Neural crest cell (in vitro differentiated cells): ENCODE results near the gene GRK4. TPM values are rescaled to one million over a fixed set of nuclear protein-coding genes. Genes with fewer than 3 reads are reported as not detected.

ENCODE experiments used
- DNase-seq: peaks from one replicate; pipeline ENCODE4 v3.0.0; 2021; ENCODE audit warnings: low read depth, mixed read lengths, low spot score
- H3K27ac Mint-ChIP-seq: one replicate; pipeline ENCODE4 v1.8.0; 2021; ENCODE audit warnings: mild to moderate bottlenecking, mixed read lengths; ENCODE audit not compliant: unreplicated experiment
- H3K27me3 Mint-ChIP-seq: 2 replicates; pipeline ENCODE4 v1.8.0; 2021; ENCODE audit warnings: low read depth, mild to moderate bottlenecking, mixed read lengths
- H3K36me3 Mint-ChIP-seq: 2 replicates; pipeline ENCODE4 v1.8.0; 2021; ENCODE audit warnings: low read depth, mild to moderate bottlenecking, mixed read lengths
- H3K4me1 Mint-ChIP-seq: 2 replicates; pipeline ENCODE4 v1.8.0; 2021; ENCODE audit warnings: mixed read lengths
- H3K4me3 Mint-ChIP-seq: one replicate; pipeline ENCODE4 v1.8.0; 2021; ENCODE audit warnings: mild to moderate bottlenecking, mixed read lengths
- H3K9me3 Mint-ChIP-seq: 2 replicates; pipeline ENCODE4 v1.8.0; 2021; ENCODE audit warnings: mixed read lengths
- total RNA-seq: library from RNA; stranded (reverse); gene quantifications from 2 replicates; pipeline ENCODE4 v1.2.1, GENCODE V29; 2021
- TF ChIP-seq, protein P1 (sequence below): fragments of 200-600 bp; sonication (generic); conservative IDR thresholded peaks from 2 replicates; pipeline ENCODE4 v1.5.0; 2021; ENCODE audit warnings: antibody characterized with exemption, mild to moderate bottlenecking

The GRK4 gene
- total RNA-seq, 1 donor from 2014 or later, result 8.9 TPM

DNA sequence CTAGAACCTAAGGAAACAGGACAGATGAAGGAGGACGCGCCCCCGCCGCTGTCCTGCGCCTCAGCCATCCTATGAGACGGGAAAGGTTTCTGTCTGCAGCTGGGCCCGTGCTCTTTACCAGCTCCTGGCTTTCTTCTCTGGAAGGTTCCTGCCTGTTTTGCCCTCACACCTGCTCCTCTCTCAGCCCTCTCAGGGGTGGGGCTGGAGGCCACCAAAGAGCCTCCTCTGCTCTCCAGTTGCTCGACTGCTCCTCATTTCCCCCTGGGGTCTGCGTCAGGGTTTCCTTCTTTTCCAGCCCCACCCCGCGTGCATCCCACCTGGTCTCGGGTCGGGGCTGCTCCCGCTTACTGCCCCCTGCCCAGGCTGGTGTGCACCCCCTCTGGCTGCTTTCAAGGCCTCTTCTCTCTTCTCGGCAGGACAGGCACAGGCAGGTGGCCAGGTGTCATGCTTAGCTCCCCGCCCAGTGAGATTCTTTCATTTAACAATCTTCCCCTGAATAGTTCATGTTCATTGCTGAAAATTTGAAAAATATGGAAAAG, 106.4 kb downstream of the GRK4 start:
- H3K4me1 Mint-ChIP-seq, result no peaks in the 10 kb centered on the region
- no peak for DNase-seq
- no peak overlapping the region for H3K4me3 Mint-ChIP-seq
- no peaks in the 10 kb centered on the region for H3K27me3 Mint-ChIP-seq
- H3K9me3 Mint-ChIP-seq, result no peaks in the 10 kb centered on the region
- H3K36me3 Mint-ChIP-seq, result no peaks in the 10 kb centered on the region
- TF ChIP-seq, protein P1, sequence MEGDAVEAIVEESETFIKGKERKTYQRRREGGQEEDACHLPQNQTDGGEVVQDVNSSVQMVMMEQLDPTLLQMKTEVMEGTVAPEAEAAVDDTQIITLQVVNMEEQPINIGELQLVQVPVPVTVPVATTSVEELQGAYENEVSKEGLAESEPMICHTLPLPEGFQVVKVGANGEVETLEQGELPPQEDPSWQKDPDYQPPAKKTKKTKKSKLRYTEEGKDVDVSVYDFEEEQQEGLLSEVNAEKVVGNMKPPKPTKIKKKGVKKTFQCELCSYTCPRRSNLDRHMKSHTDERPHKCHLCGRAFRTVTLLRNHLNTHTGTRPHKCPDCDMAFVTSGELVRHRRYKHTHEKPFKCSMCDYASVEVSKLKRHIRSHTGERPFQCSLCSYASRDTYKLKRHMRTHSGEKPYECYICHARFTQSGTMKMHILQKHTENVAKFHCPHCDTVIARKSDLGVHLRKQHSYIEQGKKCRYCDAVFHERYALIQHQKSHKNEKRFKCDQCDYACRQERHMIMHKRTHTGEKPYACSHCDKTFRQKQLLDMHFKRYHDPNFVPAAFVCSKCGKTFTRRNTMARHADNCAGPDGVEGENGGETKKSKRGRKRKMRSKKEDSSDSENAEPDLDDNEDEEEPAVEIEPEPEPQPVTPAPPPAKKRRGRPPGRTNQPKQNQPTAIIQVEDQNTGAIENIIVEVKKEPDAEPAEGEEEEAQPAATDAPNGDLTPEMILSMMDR, result no peak
- H3K27ac Mint-ChIP-seq, result no peak overlapping the region

DNA sequence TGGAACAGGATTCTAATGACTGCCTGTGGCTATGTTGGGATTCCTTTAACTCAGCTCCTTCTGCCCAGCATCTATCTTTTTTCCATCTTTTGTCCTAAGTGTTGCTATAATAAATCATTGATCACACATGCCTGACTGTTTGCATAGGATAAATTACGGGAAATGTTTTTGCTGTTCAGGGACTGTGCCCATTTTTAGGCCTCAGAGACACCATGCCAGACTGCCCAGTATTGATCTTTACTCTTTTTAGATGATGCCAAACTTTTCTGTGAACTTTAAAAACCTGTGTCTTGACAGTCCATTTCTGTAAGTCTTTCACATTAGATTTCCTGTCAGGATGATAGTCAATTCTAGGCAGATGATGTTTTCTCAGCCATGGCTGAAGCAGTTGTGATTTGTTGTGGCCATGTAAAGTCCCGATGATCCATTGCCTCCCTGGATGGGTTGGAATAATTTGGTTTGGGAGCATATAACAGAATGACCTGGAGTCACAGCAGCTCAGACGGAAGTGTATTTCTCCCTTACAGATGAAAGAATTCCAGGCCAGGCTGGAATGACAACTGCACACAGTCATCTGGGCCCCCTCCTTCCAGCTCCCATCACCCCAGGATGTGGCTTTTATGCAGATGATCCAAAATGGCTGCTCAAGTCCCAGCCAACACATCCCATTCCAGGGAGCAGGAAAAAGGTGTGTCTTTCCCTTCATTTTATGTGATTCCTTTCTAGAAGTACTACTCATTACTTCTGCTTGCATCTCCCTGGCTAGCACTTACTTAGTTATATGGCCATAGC, 107.5 kb downstream of the GRK4 start:
- H3K4me3 Mint-ChIP-seq, result peak overlapping the region; percentile 13
- peaks cover 8% of the 10 kb centered on the region for H3K4me1 Mint-ChIP-seq
- TF ChIP-seq, protein P1, result no peak
- H3K9me3 Mint-ChIP-seq, result no peaks in the 10 kb centered on the region
- H3K27me3 Mint-ChIP-seq, result no peaks in the 10 kb centered on the region
- H3K36me3 Mint-ChIP-seq, result no peaks in the 10 kb centered on the region
- DNase-seq, result no peak
- no peak overlapping the region for H3K27ac Mint-ChIP-seq

DNA sequence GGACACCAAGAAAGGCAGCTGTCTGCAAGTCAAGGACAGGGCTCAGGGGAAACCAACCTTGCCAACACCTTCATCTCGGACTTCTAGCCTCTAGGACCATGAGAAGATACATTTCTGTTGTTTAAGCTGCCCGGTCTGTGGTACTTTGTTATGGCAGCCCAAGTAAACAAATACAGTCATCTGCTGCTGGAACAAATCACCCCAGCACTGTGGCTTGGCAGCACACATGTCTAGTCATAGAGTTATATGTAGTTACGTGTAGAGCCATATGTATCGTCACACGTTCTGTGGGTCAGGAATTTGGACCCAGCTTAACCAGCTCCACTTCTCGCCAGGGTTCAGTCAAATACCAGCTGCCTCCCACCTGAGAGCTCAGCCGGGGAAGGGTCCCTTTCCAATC, 108.4 kb downstream of the GRK4 start:
- no peak for DNase-seq
- Mint-ChIP-seq H3K27me3 (no peaks in the 10 kb centered on the region), H3K27ac (no peak overlapping the region), H3K4me3 (peak overlapping the region; percentile 74), H3K36me3 (no peaks in the 10 kb centered on the region), H3K4me1 (peaks cover 17% of the 10 kb centered on the region), H3K9me3 (no peaks in the 10 kb centered on the region)
- TF ChIP-seq, protein P1, result no peak

DNA sequence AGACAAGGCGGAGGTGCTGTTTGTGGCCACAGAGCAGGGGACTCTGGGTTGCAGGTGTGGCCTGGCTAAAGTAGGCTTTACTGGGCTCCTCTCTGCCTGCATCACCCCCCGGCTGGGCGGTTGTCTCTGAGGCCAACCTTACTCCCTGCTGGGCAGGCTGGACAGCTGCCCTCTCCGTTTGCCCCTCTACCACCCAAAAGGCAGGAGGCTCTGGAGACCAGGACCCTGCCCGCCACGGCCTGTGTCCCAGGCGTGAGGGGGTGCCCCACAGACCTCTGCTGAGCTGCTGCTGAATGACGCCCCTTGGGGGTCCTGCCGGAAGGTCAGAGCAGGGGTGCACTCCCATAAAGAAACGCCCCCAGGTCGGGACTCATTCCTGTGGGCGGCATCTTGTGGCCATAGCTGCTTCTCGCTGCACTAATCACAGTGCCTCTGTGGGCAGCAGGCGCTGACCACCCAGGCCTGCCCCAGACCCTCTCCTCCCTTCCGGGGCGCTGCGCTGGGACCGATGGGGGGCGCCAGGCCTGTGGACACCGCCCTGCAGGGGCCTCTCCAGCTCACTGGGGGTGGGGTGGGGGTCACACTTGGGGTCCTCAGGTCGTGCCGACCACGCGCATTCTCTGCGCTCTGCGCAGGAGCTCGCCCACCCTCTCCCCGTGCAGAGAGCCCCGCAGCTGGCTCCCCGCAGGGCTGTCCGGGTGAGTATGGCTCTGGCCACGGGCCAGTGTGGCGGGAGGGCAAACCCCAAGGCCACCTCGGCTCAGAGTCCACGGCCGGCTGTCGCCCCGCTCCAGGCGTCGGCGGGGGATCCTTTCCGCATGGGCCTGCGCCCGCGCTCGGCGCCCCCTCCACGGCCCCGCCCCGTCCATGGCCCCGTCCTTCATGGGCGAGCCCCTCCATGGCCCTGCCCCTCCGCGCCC, 110.0 kb downstream of the GRK4 start:
- H3K4me1 Mint-ChIP-seq, result peaks cover 27% of the 10 kb centered on the region
- no peaks in the 10 kb centered on the region for H3K9me3 Mint-ChIP-seq
- no peak overlapping the region for H3K4me3 Mint-ChIP-seq
- H3K27ac Mint-ChIP-seq, result no peak overlapping the region
- DNase-seq, result peak; percentile 15
- TF ChIP-seq, protein P1, result no peak
- H3K36me3 Mint-ChIP-seq, result no peaks in the 10 kb centered on the region
- no peaks in the 10 kb centered on the region for H3K27me3 Mint-ChIP-seq

DNA sequence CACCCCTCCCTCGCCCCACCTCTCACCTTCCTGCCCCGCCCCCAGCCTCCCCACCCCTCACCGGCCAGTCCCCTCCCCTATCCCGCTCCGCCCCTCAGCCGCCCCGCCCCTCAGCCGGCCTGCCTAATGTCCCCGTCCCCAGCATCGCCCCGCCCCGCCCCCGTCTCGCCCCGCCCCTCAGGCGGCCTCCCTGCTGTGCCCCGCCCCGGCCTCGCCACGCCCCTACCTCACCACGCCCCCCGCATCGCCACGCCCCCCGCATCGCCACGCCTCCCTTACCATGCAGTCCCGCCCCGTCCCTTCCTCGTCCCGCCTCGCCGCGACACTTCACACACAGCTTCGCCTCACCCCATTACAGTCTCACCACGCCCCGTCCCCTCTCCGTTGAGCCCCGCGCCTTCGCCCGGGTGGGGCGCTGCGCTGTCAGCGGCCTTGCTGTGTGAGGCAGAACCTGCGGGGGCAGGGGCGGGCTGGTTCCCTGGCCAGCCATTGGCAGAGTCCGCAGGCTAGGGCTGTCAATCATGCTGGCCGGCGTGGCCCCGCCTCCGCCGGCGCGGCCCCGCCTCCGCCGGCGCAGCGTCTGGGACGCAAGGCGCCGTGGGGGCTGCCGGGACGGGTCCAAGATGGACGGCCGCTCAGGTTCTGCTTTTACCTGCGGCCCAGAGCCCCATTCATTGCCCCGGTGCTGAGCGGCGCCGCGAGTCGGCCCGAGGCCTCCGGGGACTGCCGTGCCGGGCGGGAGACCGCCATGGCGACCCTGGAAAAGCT, 110.9 kb downstream of the GRK4 start, which contains the start of the genes HTT and HTT-AS:
HTT (plus strand) TSS at position 604 of the 768 bp plus-strand sequence; CDS start at position 749, 145 bp downstream.
HTT-AS (minus strand) TSS at position 461 of the 768 bp plus-strand sequence.
- TF ChIP-seq, protein P1, result peak; percentile 23
- no peaks in the 10 kb centered on the region for H3K9me3 Mint-ChIP-seq
- H3K4me1 Mint-ChIP-seq, result peaks cover 27% of the 10 kb centered on the region
- DNase-seq, result peak; percentile 95
- H3K27ac Mint-ChIP-seq, result peak within 1 kb of the TSS; percentile 99
- H3K4me3 Mint-ChIP-seq, result peak within 1 kb of the TSS; percentile 99
- no peaks in the 10 kb centered on the region for H3K27me3 Mint-ChIP-seq
- no peaks in the 10 kb centered on the region for H3K36me3 Mint-ChIP-seq
